AG20443 (cell line): ENCODE results near the gene KRT81.

Source experiments
- DNase-seq: peaks from one replicate; pipeline ENCODE4 v3.0.0; 2012; ENCODE audit warnings: low spot score, mixed read lengths

Gene KRT81

DNA sequence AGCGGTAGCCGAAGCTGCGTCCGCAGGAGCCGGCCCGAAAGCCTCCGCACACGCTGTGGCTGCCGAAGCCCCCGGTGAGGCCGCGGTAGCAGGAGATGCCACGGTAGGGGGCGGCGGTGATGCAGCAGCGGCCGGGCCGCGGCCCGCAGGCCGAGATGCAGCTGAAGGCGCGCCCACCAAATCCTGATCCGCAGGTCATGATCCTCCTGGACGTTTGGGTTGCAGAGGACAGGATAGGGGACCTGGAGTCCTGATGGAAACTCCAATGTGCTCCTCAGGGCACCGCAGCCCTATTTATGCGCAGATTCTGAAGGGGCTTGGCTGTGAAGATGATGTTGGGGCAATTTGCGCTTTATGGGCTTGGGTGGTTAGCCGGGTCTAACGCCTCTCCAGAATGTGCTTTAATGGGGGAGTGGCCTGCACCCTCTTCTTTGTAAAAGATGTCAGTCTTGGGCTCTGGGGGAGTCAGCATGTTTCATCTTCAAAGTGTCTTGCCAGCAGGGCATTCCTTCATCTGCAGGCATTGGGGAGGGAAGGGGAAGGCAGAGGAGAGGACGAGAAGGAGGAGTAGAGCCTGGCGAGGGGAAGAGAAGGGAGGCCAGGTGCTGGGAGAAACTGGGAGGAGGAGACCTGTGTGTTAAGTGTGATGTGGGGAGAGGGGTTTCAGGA is at the start of gene KRT81:
Gene KRT81, minus strand, starts transcription at position 268 of the 669 bp plus-strand sequence. Its CDS starts 69 bp downstream, at position 199.
- no peak for DNase-seq

GRCh38 chr12:52338241-52338960 is 47.1 kb upstream of the KRT81 start:
- no peak for DNase-seq

DNA sequence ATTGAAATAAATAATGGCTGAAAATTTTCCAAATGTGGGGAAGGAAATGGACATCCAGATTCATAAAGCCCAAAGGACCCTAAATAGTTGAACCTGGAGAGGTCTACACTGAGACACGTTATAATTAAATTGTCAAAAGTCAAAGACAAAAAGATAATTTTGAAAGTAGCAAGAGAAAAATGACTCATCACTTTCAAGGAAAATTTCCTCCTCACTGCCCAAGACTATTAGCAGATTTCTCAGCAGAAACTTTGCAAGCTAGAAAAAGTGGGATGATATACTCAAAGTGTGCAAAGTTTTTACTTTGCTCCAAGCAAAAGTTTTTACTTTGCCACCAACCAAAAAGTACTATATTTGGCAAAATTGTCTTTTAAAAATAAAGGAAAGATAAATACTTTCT is 45.7 kb upstream of the KRT81 start:
- DNase-seq = no peak

- no peak for DNase-seq
Observed at GRCh38 chr12:52336641-52337040, 45.3 kb upstream of the KRT81 start.

- DNase-seq = no peak
Observed at GRCh38 chr12:52335598-52336262, 44.4 kb upstream of the KRT81 start.

- DNase-seq = no peak
Observed at GRCh38 chr12:52334185-52334584, 42.9 kb upstream of the KRT81 start.

DNA sequence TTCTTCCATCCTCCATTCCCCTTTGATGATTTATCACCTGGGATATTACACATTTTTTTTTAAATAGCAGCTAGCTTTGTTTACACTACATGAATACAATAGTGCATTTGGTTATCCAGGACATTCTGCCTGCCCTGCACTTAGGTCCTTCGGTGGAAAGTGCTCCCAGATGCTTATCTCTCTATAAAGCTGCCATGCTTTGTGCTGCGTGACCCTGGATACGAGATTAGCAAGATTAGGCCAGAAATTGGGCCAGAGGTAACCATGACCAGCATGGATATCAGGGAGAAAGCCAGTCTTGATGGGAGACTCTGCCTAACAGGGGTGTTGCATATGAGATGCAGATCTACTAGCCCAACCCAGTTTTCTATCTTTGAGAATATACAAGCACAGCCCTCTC is 42.0 kb upstream of the KRT81 start:
- DNase-seq = no peak

GRCh38 chr12:52332381-52332780 is 41.0 kb upstream of the KRT81 start:
- DNase-seq = no peak

- no peak for DNase-seq
Observed at GRCh38 chr12:52331833-52332232, 40.5 kb upstream of the KRT81 start.

DNA sequence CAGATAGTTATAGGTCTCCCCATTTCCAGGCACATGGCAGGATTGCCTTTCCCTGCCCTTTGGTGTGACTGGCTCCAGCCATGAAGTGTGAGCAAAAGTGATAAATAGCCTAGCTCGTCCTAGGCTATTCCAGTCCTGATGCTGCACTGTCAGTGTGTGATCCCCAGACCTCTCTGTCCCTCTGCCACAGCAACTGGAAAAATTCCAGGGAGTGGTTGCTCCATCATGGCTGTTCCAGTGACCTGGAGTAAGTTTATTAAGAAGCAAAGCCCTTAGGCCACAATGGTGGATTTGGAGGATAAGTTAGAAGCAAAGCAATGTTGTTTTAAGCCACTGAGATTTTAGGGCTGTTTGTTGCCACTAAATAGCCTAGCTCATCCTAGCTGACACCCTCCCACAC is 39.7 kb upstream of the KRT81 start:
- DNase-seq = no peak

DNA sequence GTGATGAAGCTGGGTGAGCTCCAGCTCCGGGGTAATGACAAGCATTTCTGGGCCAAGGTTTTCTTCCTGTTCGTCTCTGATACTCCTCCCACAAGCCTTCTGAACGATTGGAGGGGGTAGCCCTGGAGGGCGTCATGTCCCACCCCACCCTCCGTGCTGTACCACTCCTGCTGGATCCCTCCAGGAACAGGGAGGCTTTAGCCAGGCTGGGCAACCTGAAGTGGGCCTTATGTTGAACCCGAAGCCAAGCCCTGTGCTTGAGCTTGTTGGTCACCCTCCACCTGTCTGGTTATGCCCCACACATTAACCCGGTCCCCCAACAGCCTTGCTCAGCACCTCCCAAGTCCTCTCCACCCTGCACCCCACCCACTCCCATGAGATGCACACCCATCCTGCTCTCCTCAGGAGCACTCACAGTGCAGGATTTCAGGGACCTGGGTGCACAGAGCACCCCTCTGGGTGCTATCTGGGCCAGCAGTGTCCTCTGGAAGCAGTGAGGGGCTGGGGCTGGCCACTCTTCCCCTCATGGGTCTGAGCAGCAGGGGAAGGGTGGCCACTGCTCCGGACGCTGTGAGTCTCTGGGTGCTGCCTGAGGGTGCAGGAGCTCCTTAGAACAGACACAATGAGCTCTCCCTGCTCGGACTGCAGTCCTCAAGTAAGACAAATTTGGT is 36.6 kb upstream of the KRT81 start:
- no peak for DNase-seq

GRCh38 chr12:52327052-52327829 is 35.9 kb upstream of the KRT81 start:
- DNase-seq = peak; percentile 96

GRCh38 chr12:52324153-52324444 is 32.8 kb upstream of the KRT81 start:
- DNase-seq = no peak

DNA sequence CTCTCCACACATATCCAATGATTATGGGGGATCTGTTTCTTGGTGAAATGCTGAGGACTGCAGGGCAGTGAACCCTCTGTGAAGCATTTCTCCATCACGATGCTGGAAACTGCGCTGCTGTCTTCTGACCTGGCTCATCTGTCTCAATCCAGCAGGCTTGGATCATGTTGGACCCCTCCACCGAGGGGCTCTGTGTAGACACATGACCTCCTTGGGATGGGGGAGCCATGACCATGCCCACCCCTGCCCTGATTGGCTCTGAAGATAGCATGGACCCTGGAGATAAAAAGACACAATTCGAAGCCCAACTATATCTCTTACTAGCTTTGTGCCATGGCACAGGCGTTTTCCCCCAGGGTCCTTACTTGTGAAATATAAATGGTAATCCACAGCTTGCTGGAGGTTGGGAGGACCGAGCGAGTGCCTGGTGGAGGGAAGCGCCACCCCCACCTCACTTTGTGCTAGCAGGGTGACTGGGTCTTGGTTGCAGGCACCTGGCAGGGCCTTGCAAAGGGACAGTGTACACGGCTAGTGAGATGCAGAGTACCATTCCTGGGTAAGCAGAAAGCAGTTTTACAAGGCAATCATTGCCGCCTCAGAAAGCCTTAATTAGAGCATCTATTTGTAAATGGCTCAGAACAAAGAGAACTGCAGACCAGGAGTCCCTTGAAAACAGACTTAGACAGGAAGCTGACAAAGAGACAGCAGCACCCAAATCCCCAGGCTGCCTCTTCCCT is 32.2 kb upstream of the KRT81 start:
- DNase-seq = no peak

DNA sequence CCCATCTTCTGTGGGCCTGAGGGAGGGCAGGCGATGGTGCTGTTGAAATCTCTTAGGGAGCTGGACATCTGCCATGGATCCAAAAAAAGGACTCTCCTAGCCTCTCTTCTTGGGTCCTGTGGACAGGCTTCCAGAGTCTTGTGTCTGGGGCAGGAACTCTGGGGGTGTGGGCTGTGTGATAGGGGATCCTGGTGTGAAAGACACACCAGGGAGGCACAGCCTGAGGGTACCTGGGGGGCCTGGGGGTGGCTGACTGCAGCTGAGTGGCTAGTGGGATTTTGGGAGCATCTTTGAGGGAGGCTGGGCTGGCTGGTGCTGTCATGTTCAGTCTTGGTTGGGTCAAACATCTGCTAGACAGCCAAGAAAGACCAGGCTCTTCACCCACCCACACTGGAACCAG is 31.7 kb upstream of the KRT81 start:
- DNase-seq = no peak

DNA sequence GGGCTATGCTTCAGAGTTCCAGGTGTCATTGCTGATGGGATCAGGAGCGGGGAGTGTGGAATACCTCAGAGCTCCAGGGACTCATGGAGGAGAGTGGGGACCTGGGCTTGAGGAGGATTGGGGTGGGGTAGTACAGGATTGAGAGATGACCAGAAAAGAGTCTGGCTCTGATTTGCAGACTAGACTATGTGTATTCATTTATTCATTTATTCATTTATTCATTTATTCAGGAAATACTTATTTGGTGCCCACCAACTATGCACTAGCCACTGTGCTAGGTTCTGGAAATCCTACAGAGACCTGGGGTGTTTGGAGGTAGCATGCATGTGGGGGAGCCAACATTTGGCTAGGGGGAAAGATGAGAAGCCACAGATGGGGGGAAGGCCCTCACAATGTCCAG is 30.7 kb upstream of the KRT81 start:
- no peak for DNase-seq

DNA sequence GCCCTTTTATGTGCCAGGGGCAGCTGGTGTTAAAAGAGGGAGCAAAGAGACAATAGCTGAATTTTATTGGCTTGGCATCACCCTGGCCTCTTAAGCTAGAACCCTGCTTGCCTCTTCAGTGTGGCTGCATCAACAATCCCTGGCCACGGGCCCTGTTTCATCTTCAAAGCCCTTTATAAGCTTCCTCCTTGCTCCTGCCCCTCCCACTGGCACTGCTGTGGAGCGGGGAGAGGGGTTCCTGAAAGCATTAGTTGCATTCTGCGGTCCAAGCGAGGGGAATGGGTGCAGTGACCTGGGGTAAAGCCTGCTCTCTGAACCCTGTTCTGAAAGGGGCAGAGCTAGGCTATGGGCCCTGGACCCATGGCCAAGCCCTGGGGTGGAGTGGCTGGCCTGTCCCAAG is 30.1 kb upstream of the KRT81 start:
- no peak for DNase-seq

GRCh38 chr12:52320784-52321400 is 29.6 kb upstream of the KRT81 start, which contains the start of gene KRT83:
TSS of gene KRT83 (minus strand) at chr12:52321398. CDS start at chr12:52321335, 63 bp downstream.
- DNase-seq = no peak

- DNase-seq = no peak
Observed at GRCh38 chr12:52319097-52319496, 27.8 kb upstream of the KRT81 start.

- DNase-seq = no peak
Observed at GRCh38 chr12:52318241-52318990, 27.1 kb upstream of the KRT81 start.
